CD4-positive, alpha-beta T cell treated with Interleukin-6 for 4 hours (primary cell): Measurements from ENCODE around the gene COX6B2.

Experiments used
- DNase-seq: peaks from one replicate; pipeline ENCODE4 v3.0.0-alpha.2; 2020; ENCODE audit warnings: mixed read lengths

The COX6B2 gene

DNA sequence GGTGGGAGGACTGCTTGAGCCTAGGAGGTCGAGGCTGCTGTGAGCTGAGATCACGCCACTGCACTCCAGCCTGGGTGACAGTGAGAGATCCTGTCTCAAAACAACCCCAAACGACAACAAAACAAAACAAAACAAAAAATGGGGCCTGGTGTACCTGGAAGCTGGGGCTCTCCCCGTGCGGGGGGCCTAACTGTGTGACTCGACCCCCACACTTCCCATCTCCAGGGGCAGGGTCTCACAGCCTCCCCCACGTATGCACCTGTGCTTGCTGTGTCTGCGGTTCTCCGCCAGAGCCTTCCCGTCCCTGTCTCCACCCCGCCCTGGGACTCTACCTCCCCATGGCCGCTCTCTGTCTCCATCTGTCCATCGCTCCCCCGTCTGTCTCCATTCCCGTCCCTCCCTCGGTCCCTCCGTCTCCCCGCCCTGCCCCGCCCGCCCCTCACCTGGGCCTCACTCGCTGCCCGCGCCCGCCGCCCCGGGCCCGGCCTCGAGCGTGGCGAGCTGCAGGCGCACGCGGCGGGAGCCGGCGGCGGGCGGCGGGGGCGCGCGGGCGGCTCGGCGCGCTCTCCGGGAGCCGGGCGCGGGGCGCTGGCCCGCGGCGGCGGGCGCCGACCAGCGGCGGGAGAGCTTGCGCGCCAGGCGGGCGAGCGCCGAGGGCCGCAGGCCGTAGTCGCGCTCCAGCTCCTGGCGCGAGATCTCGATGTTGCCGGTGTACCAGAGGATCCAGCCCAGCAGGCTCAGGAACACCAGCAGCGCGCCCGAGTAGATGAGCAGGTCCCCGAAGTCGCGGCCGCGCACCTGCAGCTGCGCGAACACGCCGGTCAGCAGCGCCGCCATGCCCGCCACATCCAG lies 29.0 kb upstream of the COX6B2 start:
- peak; percentile 62 for DNase-seq

DNA sequence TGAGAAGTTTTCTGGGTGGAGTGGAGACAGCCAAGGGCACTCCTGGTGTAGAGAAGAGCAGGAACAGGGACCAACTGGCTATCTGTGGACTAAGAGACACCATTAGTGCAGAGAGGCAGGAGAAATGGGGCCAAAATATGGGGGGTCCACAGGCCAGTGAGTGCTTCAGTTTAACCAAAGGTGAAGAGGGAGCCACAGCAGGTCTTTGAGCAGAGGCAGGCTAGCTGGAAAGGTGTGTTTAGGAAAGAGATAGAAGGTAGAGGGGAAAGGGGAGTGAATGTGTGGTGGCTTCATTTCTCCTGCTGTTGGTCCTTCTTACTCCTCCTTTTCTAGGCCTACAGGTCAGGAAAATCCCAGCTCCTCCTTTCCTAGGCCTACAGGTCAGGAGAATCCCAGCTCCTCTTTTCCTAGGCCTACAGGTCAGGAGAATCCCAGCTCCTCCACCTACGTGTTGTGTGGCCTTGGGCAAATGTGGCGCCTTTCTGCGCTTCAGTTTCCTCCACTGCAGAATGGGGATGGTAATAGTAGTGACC lies 28.1 kb upstream of the COX6B2 start:
- DNase-seq, result no peak

DNA sequence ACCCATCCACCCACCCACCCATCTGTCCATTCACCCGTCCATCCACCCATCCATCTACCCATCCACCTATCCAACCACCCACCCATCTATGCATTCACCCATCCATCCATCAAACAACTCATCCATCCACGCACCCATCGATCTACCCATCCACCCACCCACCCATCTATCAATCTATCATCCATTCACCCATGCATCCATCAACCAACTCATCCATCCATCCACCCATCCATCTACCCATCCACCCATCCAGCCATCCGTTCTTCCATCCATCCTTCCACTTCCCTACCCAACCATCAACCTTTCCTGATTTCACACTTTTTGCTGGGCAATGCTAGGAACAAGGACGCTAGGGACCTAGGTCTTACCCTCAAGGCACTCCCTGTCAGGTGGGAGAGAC lies 27.5 kb upstream of the COX6B2 start:
- DNase-seq, result no peak

DNA sequence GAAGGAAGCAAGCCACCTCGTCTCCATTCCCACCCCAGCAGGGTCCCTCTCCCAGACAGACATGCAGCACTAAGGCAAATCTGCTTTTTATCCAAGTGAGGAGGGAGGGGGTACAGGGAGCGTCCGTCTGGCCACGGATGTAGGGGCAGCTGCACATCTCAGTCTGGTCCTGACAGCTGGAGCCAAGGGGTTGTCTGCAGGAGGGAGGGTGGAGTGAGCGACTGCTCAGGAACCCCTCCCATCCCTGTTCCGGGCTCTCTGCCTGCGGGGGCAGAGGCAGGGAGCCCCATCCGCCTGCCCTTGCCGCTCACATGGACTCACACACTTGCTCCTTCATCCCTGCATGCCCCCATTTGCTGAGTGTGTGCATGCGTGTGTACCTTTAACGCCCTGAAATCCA lies 24.7 kb upstream of the COX6B2 start:
- no peak for DNase-seq

DNA sequence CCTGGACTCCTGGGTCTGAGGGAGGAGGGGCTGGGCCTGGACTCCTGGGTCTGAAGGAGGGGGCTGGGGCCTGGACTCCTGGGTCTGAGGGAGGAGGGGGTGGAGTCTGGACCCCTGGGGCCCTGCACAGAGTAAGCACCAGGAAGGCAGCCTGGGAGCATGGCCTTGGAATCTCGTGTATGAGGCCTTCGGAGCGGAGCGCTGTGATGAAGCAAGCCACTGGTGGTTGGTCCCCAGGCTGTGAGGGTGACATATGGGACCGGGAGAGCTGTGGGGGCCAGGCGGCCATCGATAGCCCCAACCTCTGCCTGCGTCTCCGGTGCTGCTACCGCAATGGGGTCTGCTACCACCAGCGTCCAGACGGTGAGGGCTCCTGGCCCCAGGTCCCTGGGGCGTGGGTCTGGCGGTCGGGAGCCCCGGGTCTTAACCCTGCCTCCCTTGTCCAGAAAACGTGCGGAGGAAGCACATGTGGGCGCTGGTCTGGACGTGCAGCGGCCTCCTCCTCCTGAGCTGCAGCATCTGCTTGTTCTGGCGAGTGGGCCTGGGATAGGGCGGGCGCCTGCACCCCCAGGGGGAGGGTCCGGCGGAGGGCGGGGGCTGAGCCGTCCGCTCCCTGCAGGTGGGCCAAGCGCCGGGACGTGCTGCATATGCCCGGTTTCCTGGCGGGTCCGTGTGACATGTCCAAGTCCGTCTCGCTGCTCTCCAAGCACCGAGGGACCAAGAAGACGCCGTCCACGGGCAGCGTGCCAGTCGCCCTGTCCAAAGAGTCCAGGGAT lies 23.0 kb upstream of the COX6B2 start:
- no peak for DNase-seq

DNA sequence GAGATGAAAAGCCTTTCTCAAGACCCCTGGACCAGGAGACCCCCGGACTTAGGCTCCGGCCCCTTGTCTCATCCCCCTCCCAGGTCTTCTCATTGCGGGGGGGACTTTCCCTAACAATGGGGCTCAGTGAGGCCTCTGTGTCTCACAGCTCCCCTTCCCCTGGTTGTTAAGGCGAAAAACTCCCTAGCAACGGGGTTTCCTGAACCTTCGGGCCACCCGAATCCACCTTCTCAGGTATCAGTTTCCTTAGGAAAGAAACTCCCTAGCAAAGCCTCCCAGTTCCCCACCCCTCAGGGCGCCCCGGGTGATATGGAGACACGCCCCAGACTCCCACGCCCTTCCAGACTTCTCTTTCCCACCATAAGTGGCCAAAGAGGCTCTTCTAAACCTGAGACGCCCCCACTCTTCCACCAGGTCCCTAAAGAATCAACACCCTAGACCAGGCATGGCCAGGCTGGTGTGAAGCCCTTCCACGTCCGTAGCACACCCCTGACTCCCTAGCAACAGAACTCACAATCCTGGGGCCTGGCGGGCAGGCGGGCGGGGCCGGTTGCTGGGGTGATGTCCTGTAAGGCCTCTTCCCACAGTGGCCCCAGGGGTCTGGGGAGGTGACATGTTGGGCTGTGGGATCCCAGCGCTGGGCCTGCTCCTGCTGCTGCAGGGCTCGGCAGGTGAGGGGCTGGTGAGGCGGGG lies 21.9 kb upstream of the COX6B2 start, which contains the start of gene TMEM190:
Gene TMEM190, plus strand, starts transcription at position 586 of the 693 bp plus-strand sequence. Its CDS starts 28 bp downstream, at position 614.
- no peak for DNase-seq

DNA sequence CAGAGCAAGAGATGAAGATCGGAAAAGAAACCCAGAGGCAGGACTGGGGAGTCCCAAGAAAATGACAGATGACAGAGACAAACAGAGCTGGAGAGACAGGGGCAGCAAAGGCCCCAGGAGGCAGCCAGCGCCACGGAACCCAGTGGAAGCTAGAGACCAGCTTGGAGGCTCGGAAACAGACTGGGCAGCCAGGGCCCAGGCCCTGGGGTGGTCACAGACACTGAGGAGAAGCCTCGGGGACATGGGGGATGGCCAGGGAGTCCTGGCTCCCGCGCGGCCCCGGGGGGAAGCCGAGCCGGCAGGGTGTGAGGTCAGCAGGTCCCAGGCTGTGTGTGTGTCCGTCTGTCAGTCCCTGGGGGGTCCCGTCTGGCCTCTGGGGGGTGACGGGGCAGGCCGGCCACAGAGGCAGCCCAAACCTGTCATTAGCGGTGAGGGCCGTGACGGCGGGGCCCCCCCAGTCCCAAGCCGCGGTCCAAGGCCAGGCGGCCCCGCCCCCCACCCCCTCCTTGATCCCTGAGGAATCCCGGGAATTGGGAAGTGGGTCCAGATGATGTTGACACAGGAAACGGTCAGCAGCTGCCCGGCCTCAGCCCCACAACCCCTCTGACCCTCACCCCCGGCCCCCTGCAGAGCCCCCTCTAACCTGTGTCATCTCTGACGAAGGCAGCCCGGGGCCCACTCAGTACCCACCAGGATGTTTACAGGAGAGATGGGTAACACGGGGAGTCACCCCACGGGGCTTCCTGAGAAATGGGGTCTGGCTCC lies 19.7 kb upstream of the COX6B2 start:
- no peak for DNase-seq

DNA sequence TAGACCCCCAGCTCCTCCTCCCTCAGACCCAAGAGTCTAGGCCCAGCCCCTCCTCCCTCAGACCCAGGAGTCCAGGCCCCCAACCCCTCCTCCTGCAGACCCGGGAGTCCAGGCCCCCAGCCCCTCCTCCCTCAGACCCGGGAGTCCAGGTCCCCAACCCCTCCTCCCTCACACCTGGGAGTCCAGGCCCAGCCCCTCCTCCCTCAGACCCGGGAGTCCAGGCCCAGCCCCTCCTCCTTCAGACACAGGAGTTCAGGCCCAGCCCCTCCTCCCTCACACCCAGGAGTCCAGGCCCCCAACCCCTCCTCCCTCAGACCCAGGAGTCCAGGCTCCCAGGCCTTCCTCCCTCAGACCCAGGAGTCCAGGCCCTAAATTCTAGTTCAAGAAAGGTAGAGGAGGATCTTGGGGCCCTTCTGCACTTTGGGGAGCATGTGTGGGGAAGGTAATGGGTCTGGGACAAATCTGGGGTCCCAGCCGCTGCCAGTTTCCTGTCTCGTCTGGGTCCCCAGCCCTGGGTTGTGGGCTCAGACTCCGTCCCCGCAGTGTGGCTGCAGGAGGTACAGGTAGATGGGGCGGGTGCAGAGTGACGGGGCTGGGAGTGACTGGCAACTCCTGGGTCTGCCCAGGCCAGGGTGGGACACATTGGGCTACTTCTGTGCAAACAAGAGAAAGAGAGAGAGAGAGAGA lies 18.9 kb upstream of the COX6B2 start:
- DNase-seq, result no peak

DNA sequence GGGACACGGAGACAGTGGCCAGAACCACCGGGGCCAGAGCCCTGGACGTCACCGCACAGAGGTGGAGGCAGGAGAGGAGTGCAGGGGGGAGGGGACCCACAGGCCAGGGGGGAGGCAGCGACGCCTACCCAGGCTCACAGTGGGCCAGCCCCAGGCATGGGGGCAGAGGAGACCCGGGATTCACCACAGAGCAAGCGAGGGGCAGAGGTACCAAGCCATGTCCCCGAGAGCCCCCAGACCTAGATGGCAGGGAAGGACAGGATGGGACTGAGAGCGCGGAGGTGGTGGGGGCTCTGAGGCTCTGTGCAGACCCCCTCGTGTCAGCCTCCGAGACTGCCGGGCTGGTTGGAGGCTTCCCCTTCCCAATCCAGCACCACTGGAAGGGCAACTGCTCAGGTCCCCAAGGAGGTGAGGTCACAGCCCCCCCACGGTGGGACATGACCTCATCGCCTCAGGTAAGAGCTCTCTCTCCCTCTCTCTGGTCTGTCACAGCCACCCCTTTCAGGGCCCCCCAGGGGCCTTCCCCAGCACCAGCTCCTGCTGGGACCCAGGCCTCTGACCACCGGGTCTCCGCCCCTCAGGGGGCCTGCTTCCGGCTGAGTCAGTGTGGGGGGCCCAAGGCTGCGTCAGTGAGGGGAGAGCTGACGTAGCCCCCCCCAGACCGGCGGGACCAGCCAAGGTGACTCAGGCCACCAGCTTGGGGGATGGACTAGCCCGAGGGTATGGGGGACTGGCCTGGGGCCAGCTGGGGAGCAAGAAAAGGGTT lies 18.0 kb upstream of the COX6B2 start:
- no peak for DNase-seq

DNA sequence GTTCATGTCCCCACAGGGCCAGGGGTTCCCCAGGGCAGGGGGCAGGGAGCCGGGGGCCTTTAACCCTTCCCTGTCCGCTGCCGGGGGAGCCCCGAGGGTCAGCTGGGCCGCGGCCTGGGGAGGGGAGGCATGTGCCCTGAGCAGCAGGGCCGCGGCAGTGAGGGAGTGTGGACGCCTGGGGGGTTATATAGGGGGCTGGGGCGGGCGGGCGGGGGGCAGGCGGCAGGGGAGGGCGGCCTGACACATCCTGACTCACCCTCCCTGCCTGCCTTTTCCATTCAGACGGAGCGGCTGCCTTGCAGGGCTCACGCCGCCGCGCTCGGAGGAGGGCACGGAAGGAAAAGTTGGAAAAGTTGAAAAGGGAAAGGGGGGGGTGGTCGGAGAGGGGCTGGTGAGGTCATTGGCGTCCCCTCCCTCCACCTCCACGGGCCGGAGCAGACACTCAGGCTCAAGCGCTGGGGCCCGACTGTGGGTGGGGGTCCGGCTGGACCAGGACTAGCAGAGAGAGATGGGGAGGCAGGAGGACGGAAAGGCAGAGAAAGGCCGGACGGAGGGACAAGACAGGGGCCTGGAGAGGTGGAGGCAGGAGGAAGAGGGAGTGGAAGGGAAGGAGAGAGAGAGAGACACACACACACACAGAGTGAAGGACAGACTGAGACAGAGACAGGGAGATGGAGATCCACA lies 15.9 kb upstream of the COX6B2 start, which contains the start of gene IL11:
Gene IL11, minus strand, starts transcription at position 159 of the 684 bp plus-strand sequence. Its CDS starts 153 bp downstream, at position 6.
- no peak for DNase-seq

DNA sequence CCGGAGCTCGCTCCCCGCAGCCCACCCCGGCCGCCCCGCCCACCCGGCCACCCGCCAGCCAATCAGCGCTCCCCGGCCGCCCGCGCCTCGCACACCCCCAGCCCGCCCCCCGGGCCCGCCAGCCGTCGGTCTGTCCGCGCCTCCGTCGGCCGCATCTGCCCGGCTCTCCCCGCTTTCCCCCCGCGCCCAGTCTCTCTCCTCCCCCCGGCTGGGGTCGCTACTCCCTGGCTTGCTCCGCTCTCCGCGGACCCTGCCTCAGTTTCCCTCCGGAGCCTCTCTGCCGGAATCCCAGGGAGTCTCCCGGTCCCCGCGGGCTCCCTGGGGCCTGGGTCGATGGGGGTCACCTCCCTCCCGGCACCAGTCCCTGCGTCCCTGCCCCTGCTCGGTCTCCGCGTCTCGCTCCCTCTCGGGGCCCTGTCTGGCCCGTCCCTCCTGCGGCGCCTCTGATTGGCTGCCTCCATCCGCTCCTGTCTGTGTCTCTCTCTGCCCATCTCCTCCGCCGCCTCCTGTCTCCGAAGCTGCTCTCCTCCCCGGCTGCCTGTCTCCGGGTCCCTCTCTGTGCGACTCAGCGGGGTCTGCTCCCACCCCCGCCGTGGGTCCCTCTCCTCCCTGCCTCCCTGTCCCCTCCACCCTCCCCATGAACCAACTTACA lies 15.3 kb upstream of the COX6B2 start:
- DNase-seq, result peak; percentile 43

DNA sequence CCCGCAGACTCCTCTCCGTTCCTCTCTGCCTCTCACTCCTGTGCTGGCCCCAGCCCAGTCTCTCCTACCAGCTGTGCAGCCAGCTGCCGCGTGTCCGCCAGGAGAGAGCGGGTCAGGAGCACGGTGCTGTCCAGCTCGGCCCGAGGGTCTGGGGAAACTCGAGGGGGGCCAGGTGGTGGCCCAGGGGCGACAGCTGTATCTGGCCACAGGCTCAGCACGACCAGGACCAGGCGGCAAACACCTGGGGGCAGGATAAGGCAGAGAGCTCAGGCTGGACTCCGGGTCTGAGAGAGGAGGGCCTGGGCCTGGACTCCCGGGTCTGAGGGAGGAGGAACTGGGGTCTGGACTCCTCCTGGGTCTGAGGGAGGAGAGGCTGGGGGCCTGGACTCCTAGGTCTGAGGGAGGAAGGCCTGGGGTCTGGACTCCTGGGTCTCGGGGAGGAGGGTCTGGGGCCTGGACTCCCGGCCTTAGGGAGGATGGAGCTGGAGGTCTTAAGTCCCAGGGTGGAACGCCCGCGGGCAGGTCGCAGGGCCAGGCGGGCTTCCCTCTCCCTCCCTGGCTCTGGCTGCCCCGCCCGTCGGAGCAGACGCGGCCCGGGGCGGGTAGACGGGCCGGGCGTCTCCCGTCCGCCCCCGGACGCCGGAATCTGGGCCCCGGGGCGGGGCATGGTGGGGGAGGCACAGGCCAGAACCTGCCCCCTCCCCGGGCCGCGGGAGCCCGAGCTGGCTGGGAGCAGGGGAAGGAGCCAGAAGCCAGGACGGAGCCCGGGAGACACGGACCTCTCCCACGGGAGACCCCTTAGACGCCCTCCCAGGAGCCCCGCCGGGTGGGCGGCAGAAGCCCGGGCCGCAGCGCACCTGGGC lies 14.4 kb upstream of the COX6B2 start:
- DNase-seq, result no peak

DNA sequence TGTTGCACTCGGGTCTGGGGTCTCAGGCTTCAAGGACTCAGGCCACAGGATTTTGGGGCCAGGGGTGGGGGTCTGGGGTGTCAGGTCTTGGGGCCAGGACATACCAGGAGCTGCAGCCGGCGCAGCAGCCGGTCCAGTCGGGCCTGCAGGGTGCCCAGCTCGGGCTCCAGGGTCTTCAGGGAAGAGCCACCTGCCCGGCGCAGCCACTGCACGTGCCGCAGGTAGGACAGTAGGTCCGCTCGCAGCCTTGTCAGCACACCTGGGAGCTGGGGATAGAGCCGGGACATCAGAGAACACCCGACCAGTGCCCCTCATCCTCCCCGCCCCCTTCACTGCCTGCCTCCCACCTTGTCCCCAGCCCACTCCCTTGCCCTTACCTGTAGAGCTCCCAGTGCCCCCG lies 13.6 kb upstream of the COX6B2 start:
- DNase-seq, result no peak

DNA sequence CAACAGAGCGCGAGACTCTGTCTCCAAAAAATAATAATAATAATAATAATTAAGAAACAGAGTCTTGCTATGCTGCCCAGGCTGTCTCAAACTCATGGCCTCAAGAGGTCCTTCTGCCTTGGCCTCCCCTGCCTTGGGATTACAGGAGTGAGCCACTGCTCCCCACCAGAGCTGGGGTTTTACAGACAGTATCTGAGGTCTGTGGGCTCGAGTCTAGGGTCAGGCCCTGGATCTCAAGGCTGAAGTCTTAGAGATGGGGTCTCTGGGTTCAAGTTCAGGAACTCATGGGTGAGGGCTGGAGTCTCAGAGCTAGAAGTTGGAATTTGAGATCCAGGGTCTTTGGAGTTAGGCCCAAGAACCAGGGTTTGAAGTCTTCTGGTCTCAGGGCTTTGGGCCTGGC lies 12.3 kb upstream of the COX6B2 start:
- no peak for DNase-seq

DNA sequence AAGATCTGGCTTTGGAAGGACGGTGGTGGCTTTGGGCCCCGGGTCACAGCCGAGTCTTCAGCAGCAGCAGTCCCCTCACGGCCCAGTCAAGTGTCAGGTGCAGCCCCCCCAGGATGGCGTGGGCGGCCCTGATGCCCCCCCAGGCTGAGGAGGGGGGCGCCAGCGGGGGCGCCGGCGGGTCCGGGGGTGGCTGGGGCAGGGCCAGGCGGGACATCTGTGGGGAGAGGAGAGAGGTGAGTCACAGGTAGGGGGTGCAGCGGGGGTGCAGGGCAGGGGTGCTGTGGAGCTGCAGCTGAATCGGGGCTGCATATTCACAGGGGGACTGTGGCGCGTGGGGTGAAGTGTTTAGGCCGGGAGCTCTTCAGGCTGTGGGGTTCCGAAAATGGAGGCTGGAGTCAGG lies 11.4 kb upstream of the COX6B2 start:
- no peak for DNase-seq

DNA sequence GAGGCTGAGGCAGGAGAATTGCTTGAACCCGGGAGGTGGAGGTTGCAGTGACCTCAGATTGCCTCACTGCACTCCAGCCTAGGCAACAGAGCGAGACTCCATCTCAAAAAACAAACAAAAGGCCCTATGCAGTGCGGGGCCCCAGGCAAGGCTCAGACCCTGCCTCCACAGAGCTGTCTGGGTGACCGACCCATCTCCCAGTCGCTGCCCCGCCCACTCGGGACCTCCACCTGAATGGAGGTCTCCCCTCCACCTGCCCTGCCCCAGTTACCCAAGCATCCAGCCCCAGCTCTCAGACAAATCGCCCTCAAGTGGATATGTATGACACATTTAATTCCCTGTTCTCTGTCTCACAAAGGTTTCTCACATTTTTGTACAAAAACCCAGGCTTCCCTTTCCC lies 10.7 kb upstream of the COX6B2 start:
- DNase-seq, result no peak

DNA sequence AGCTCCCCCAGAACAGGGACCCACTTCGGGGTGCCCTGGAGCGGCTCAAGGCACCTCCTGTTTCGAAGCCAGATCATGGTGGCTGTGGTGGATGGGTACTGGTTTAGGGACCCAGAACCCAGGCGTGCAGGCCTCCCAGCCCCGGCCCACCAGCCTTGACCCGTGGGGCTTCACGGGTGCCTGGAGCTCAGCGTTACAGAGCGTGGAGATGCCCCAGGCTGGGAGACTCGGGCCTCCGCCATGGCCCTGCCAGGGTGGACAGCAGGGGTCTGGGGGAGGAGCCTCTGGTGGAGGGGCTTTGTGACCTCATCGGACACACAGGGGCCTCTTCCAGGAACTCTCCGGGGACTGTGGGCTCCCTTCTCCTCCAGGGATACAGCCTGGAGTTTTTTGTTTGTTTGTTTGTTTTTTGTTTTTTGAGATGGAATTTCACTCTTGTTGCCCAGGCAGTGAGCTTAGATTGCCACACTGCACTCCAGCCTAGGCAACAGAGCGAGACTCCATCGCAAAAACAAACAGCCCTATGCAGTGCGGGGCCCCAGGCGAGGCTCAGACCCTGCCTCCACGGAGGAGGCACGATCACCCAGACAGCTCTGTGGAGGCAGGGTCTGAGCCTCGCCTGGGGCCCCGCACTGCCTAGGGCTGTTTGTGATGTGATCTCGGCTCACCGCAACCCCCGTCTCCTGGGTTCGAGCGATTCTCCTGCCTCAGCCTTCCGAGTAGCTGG lies 8.6 kb upstream of the COX6B2 start, which contains the start of gene GARIN5B:
Gene GARIN5B, minus strand, starts transcription at position 271 of the 727 bp plus-strand sequence. Its CDS starts 194 bp downstream, at position 77.
- no peak for DNase-seq
